Ureter (tissue), 1 donor: Measurements from ENCODE around the gene IGFL2. TPM values are rescaled to one million over a fixed set of nuclear protein-coding genes. Genes with fewer than 3 reads are reported as not detected.

Experiments used
- DNase-seq: peaks from one replicate; pipeline ENCODE4 v3.0.0-alpha.2; 2020; ENCODE audit warnings: low spot score
- total RNA-seq: library from RNA; stranded (reverse); gene quantifications from one replicate; pipeline ENCODE4 v1.2.4, GENCODE V29; 2023
- donor health status: DM: yes; HTN: yes; CAD: no.

IGFL2 gene
- total RNA-seq, 1 donor from 2014 or later = not detected

DNA sequence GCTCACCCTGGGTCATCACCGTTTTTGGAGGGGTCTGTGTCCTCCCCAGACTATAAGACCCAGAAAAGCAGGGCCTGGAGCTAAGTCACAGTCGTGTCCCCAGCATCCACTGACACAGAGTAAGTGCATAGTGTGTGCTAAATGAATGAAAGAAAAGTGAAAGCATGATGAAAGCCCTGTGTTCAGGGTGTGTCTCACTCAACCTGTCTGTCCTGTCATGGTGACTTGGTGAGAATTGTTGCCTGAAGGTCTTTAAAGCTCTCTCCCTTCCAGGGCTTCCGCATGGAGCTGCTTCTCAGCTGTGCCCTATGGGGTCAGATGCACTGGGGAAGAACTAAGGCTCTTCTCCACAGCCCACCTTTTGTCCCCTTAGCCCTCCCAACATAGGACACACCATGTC, 61.0 kb downstream of the IGFL2 start:
- no peak for DNase-seq

- no peak for DNase-seq
These were observed 61.4 kb downstream of the IGFL2 start for GRCh38 chr19:46209472-46209871.

DNA sequence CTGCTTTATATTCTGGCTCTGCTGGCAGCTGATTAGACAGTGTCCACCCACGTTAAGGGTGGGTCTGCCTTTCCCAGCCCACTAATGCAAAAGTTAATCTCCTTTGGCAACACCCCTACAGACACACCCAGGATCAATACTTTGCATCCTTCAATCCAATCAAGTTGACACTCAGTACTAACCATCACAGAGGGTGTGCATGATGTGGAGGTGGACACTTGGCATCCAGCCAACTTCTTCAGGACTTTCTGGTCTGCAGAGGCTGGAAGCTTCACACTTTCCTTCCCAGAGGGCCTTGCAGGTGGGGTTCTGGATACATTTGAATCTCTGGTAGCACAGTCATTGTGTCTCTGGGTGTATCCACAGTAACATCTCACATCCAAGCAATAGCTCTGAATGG, 62.6 kb downstream of the IGFL2 start:
- DNase-seq = no peak

Other genes starting within 250 kb of the IGFL2 start
- gene MYPOP, start 245.6 kb upstream of the IGFL2 start, total RNA-seq = 5.5 TPM
- not detected for gene NANOS2, start 233.5 kb upstream of the IGFL2 start, total RNA-seq
- gene NOVA2, start 174.4 kb upstream of the IGFL2 start, total RNA-seq = 4.4 TPM
- 28.8 TPM for gene CCDC61, start 152.8 kb upstream of the IGFL2 start, total RNA-seq
- gene PGLYRP1, start 125.2 kb upstream of the IGFL2 start, total RNA-seq = not detected
- not detected for gene IGFL4, start 107.2 kb upstream of the IGFL2 start, total RNA-seq
- not detected for gene IGFL3, start 23.6 kb upstream of the IGFL2 start, total RNA-seq
- 1.9 TPM for gene IGFL1, start 81.5 kb downstream of the IGFL2 start, total RNA-seq
- 108 TPM for gene HIF3A, start 148.8 kb downstream of the IGFL2 start, total RNA-seq
- gene PPP5C, start 198.8 kb downstream of the IGFL2 start, total RNA-seq = 91.3 TPM